ENCODE measurements around the gene DSTYK.
A peak's percentile ranks its signal among the peaks of the same experiment; 100 is the strongest.
"Not testable (repeated sequence)": the region's sequence is repeated elsewhere in the genome, so short reads cannot be mapped to it uniquely, and the experiment has no call there.

The DSTYK gene

GRCh38 chr1:205217418-205217817 lies 5.9 kb upstream of the DSTYK start:
- no peak for DNase-seq

GRCh38 chr1:205216588-205216987 lies 5.1 kb upstream of the DSTYK start:
- DNase-seq: no peak

GRCh38 chr1:205214756-205215155 lies 3.3 kb upstream of the DSTYK start:
- no peak for DNase-seq

GRCh38 chr1:205211839-205212536 lies 486 bp upstream of the DSTYK start:
- DNase-seq: no peak

GRCh38 chr1:205210756-205211168 lies 740 bp downstream of the DSTYK start:
- DNase-seq: peak; percentile 7

- no peak for DNase-seq
Measured at GRCh38 chr1:205208811-205209210, 2.7 kb downstream of the DSTYK start.

- DNase-seq: no peak
Measured at GRCh38 chr1:205205055-205205454, 6.4 kb downstream of the DSTYK start.

- DNase-seq: no peak
Measured at GRCh38 chr1:205204552-205204951, 7.0 kb downstream of the DSTYK start.

GRCh38 chr1:205199931-205200299 lies 11.6 kb downstream of the DSTYK start:
- DNase-seq: no peak

GRCh38 chr1:205199090-205199930 lies 12.2 kb downstream of the DSTYK start:
- DNase-seq: no peak

GRCh38 chr1:205192287-205192686 lies 19.2 kb downstream of the DSTYK start:
- no peak for DNase-seq

GRCh38 chr1:205191622-205192021 lies 19.9 kb downstream of the DSTYK start:
- no peak for DNase-seq

GRCh38 chr1:205190845-205191577 lies 20.5 kb downstream of the DSTYK start:
- no peak for DNase-seq

- no peak for DNase-seq
Measured at GRCh38 chr1:205189131-205189530, 22.4 kb downstream of the DSTYK start.

- no peak for DNase-seq
Measured at GRCh38 chr1:205188596-205188995, 22.9 kb downstream of the DSTYK start.

- no peak for DNase-seq
Measured at GRCh38 chr1:205188098-205188497, 23.4 kb downstream of the DSTYK start.

GRCh38 chr1:205187420-205187819 lies 24.1 kb downstream of the DSTYK start:
- DNase-seq: no peak

GRCh38 chr1:205186191-205186590 lies 25.3 kb downstream of the DSTYK start:
- no peak for DNase-seq

GRCh38 chr1:205183676-205184335 lies 27.7 kb downstream of the DSTYK start:
- DNase-seq: no peak

- no peak for DNase-seq
Measured at GRCh38 chr1:205182930-205183329, 28.6 kb downstream of the DSTYK start.

GRCh38 chr1:205180331-205180730 lies 31.2 kb downstream of the DSTYK start:
- DNase-seq: not testable (repeated sequence)

GRCh38 chr1:205179842-205180241 lies 31.7 kb downstream of the DSTYK start:
- no peak for DNase-seq

- no peak for DNase-seq
Measured at GRCh38 chr1:205172729-205173366, 38.7 kb downstream of the DSTYK start.

Data from CD4-positive, alpha-beta T cell treated with Interleukin-10 for 1 hour (primary cell).